ENCODE measurements around the gene ATOH8.

- TF ChIP-seq CTCF (IDR thresholded peaks at IDR 0.05) (no peak), POLR2A (IDR thresholded peaks at IDR 0.05) (no peak), EP300 (IDR thresholded peaks at IDR 0.05) (no peak)
Measured at GRCh38 chr2:85814802-85815550, 61.2 kb downstream of the ATOH8 start.
